Kidney epithelial cell (primary cell): ENCODE data around the gene OR5T2. TPM values are rescaled to one million over a fixed set of nuclear protein-coding genes. Genes with fewer than 3 reads are reported as not detected.

Experiments
- DNase-seq: peaks from one replicate; pipeline ENCODE4 v3.0.0-alpha.2; 2010; ENCODE audit warnings: low read depth
- H3K27me3 ChIP-seq: 2 replicates; pipeline ENCODE4 v1.6.0; 2011; ENCODE audit warnings: low read length; ENCODE audit not compliant: control insufficient read depth, insufficient read depth
- H3K36me3 ChIP-seq: 2 replicates; pipeline ENCODE4 v1.5.1; 2011; ENCODE audit warnings: low read length; ENCODE audit not compliant: control insufficient read depth, insufficient read depth
- H3K4me3 ChIP-seq: 2 replicates; pipeline ENCODE4 v1.5.1; 2011; ENCODE audit warnings: low read depth, mild to moderate bottlenecking, control low read depth, low read length
- total RNA-seq: library from RNA; depleted of rRNA; stranded (reverse); fragments of >200 nt; gene quantifications from 2 replicates; pipeline ENCODE4 v1.2.3, GENCODE V29; 2015
- TF ChIP-seq, protein P1 (sequence below): IDR thresholded peaks from 2 replicates; pipeline ENCODE4 v1.5.1; 2011; ENCODE audit warnings: mild to moderate bottlenecking, moderate library complexity, low read length, control low read depth, inconsistent platforms; ENCODE audit not compliant: insufficient read depth, poor library complexity, severe bottlenecking

OR5T2 gene
- total RNA-seq, 1 donor from 2014 or later = not detected

DNA sequence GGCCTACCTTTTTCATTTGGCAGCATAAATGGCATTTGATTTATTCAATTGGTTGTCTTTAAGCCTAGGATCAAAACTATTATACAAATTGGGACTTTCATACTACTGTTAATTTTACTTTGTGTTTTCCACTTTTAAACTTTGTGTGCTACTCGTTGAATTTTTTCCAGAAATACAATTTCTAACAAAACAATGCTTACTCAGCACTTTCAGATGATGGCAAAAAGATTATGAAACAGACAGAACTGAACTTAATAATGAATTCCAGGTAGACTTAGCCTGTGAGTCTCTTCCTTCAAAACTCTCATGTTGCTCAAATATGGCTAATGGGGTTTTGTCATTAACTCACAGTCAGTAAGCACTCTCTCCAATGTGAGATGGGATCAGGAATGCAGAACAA is 26.3 kb downstream of the OR5T2 start:
- no peaks in the 10 kb centered on the region for H3K27me3 ChIP-seq
- DNase-seq = no peak
- H3K4me3 ChIP-seq = no peak overlapping the region
- no peaks in the 10 kb centered on the region for H3K36me3 ChIP-seq
- TF ChIP-seq, protein P1, sequence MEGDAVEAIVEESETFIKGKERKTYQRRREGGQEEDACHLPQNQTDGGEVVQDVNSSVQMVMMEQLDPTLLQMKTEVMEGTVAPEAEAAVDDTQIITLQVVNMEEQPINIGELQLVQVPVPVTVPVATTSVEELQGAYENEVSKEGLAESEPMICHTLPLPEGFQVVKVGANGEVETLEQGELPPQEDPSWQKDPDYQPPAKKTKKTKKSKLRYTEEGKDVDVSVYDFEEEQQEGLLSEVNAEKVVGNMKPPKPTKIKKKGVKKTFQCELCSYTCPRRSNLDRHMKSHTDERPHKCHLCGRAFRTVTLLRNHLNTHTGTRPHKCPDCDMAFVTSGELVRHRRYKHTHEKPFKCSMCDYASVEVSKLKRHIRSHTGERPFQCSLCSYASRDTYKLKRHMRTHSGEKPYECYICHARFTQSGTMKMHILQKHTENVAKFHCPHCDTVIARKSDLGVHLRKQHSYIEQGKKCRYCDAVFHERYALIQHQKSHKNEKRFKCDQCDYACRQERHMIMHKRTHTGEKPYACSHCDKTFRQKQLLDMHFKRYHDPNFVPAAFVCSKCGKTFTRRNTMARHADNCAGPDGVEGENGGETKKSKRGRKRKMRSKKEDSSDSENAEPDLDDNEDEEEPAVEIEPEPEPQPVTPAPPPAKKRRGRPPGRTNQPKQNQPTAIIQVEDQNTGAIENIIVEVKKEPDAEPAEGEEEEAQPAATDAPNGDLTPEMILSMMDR = no peak

DNA sequence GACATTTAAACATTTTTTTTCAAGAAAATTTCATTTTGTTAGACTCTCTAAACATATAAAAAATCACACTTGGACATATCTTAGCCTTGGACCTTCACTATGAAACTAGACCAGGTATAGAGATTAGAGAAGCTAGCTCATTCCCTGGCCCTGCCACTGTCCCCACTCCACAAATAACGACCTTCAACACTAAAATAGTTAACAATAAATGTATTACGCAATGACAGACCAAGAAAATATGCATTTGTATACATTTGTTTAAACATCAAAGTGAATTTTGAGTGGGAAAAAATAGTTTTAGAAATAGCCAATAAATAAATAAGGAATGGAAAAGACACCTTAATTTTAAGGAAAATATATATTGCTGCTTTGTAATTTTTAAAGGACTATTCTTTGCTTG is 36.7 kb downstream of the OR5T2 start:
- Histone ChIP-seq H3K27me3 (no peaks in the 10 kb centered on the region), H3K36me3 (no peaks in the 10 kb centered on the region), H3K4me3 (no peak overlapping the region)
- no peak for DNase-seq
- TF ChIP-seq, protein P1 = no peak

GRCh38 chr11:56196705-56197104 is 37.4 kb downstream of the OR5T2 start:
- no peaks in the 10 kb centered on the region for H3K27me3 ChIP-seq
- TF ChIP-seq, protein P1 = no peak
- H3K4me3 ChIP-seq = no peak overlapping the region
- no peak for DNase-seq
- H3K36me3 ChIP-seq = no peaks in the 10 kb centered on the region

DNA sequence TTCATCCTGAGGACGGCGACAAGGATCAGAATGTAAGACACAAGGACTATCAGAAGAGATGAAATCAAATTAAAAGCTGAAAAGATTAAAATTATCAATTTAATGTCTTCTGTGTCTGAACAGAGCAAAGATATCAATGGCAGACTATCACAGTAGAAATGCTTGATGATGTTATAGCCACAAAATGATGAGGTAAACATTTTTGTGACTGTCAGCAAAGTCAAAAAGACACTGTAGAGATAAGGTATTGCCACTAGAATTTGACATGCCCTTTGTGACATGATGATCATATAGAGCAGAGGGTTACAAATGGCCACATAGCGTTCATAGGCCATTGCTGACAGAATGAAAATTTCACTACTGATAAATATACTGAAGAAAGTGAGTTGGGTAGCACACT is 45.5 kb downstream of the OR5T2 start:
- DNase-seq = no peak
- H3K36me3 ChIP-seq = no peaks in the 10 kb centered on the region
- TF ChIP-seq, protein P1 = no peak
- no peaks in the 10 kb centered on the region for H3K27me3 ChIP-seq
- no peak overlapping the region for H3K4me3 ChIP-seq

- Histone ChIP-seq H3K4me3 (no peak overlapping the region), H3K27me3 (no peaks in the 10 kb centered on the region), H3K36me3 (no peaks in the 10 kb centered on the region)
- no peak for DNase-seq
- TF ChIP-seq, protein P1 = no peak
Observed at GRCh38 chr11:56183459-56183858, 50.6 kb downstream of the OR5T2 start.

Other genes starting within 250 kb of the OR5T2 start
- not detected in 2 replicates for gene OR5F1, start 239.6 kb downstream of the OR5T2 start, total RNA-seq
- not detected in 2 replicates for gene OR5AS1, start 206.6 kb downstream of the OR5T2 start, total RNA-seq
- not detected in 2 replicates for gene OR8I2, start 140.9 kb downstream of the OR5T2 start, total RNA-seq
- not detected in 2 replicates for gene OR8H2, start 130.6 kb downstream of the OR5T2 start, total RNA-seq
- not detected in 2 replicates for gene OR8H3, start 111.9 kb downstream of the OR5T2 start, total RNA-seq
- not detected in 2 replicates for gene OR8J3, start 94.1 kb downstream of the OR5T2 start, total RNA-seq
- gene OR8K5, start 73.9 kb downstream of the OR5T2 start, total RNA-seq = not detected in 2 replicates
- gene OR5J2, start 57.6 kb downstream of the OR5T2 start, total RNA-seq = not detected in 2 replicates
- gene OR5T3, start 18.0 kb upstream of the OR5T2 start, total RNA-seq = not detected in 2 replicates
- gene OR5T1, start 39.9 kb upstream of the OR5T2 start, total RNA-seq = not detected in 2 replicates
- not detected in 2 replicates for gene OR8H1, start 58.0 kb upstream of the OR5T2 start, total RNA-seq
- gene OR8K3, start 80.9 kb upstream of the OR5T2 start, total RNA-seq = not detected in 2 replicates
- not detected in 2 replicates for gene OR8K1, start 111.8 kb upstream of the OR5T2 start, total RNA-seq
- gene OR8J1, start 120.0 kb upstream of the OR5T2 start, total RNA-seq = not detected in 2 replicates
- not detected in 2 replicates for gene OR8U1, start 141.4 kb upstream of the OR5T2 start, total RNA-seq
- gene OR5AL1, start 178.4 kb upstream of the OR5T2 start, total RNA-seq = not detected in 2 replicates
- gene OR5M3, start 239.1 kb upstream of the OR5T2 start, total RNA-seq = not detected in 2 replicates